ENCODE data around the gene SAP30. TPM values are rescaled to one million over a fixed set of nuclear protein-coding genes. Genes with fewer than 3 reads are reported as not detected.

Gene SAP30
- total and polyA plus RNA-seq, 2 experiments from 2014 or later = 9.3 to 16.5 TPM

GRCh38 chr4:173420801-173421200 is 50.0 kb downstream of the SAP30 start:
- Mint-ChIP-seq H3K4me3 (no peak overlapping the region), H3K9me3 (no peaks in the 10 kb centered on the region; the same call in 2 of the 3 replicates), H3K27ac (no peak overlapping the region), H3K4me1 (no peaks in the 10 kb centered on the region), H3K27me3 (ENCODE audit: insufficient read depth, low read depth, poor library complexity) (peaks cover 7% of the 10 kb centered on the region), H3K36me3 (ENCODE audit: low read depth) (no peaks in the 10 kb centered on the region)
- no peaks in the 10 kb centered on the region for H3K36me3 ChIP-seq (ENCODE audit: insufficient read depth)
- no peak for ATAC-seq
- no peaks in the 10 kb centered on the region for H3K79me2 ChIP-seq (replicated peaks; ENCODE audit: insufficient read depth)
- no peaks in the 10 kb centered on the region for H3K27me3 ChIP-seq (ENCODE audit: insufficient read depth)
- no peak overlapping the region for H2AFZ ChIP-seq
- TF ChIP-seq REST (IDR thresholded peaks at IDR 0.05; ENCODE audit: unreplicated experiment) (no peak), EZH2 (IDR thresholded peaks at IDR 0.05; ENCODE audit: low read depth, unreplicated experiment) (no peak), ZNF331 (CRISPR knock-in tag; IDR thresholded peaks at IDR 0.05; ENCODE audit: low read depth) (no peak), EZH2phosphoT487 (IDR thresholded peaks at IDR 0.05; ENCODE audit: unreplicated experiment) (no peak), ETS1 (IDR thresholded peaks at IDR 0.05) (no peak), POLR2AphosphoS5 (IDR thresholded peaks at IDR 0.05; ENCODE audit: low read depth) (no peak), CTCF (conservative IDR thresholded peaks at IDR 0.05; ENCODE audit: low read depth in 2 of 2) (no peak), CREB1 (CRISPR knock-in tag; IDR thresholded peaks at IDR 0.05; ENCODE audit: low read depth) (no peak), JUNB (IDR thresholded peaks at IDR 0.05; ENCODE audit: unreplicated experiment) (no peak), NANOG (IDR thresholded peaks at IDR 0.05; ENCODE audit: borderline replicate concordance) (no peak)
- no peaks in the 10 kb centered on the region for H3K9me2 ChIP-seq (ENCODE audit: insufficient read depth)
- no peak overlapping the region for H3K4me2 ChIP-seq
- no peaks in the 10 kb centered on the region for H3F3A ChIP-seq (replicated peaks; ENCODE audit: low read depth)
- H3K27ac ChIP-seq (ENCODE audit: low read depth) = no peak overlapping the region
- DNase-seq (ENCODE audit: low spot score) = no peak
- no peak overlapping the region for H3K4me3 ChIP-seq
- no peaks in the 10 kb centered on the region for H4K20me1 ChIP-seq (replicated peaks; ENCODE audit: insufficient read depth)
- no peaks in the 10 kb centered on the region for H3K4me1 ChIP-seq (ENCODE audit: insufficient read depth)

Measured in GM23338 (cell line).